K562 (cell line): ENCODE measurements around the gene TXN2. TPM values are rescaled to one million over a fixed set of nuclear protein-coding genes. Genes with fewer than 3 reads are reported as not detected.

Experiments
- ARHGAP35 ChIP-seq: fragments of 450-650 bp; IDR thresholded peaks from 2 replicates; pipeline ENCODE4 v1.6.1; 2018; ENCODE audit not compliant: partially characterized antibody
- CEBPG ChIP-seq, 3 experiments: fragments of 200-800 bp in 1 of 3; sonication (Bioruptor generic) in 1 of 3; sonication (generic) in 1 of 3; formaldehyde crosslinking in 1 of 3; IDR thresholded peaks in 2 of 3; conservative IDR thresholded peaks in 1 of 3; 2 replicates each; pipeline versions ENCODE4 v1.6.1 to v1.8.0; 2016 to 2022; ENCODE audit warnings: missing compliant biosample characterization in 2 of 3, missing genetic modification characterization in 2 of 3, mild to moderate bottlenecking in 1 of 3, missing genetic modification reagents in 1 of 3
- CXXC5 ChIP-seq: fragments of 250-450 bp; sonication (Bioruptor Pico); IDR thresholded peaks from 2 replicates; pipeline ENCODE4 v1.8.0; 2022; ENCODE audit warnings: inconsistent platforms, mild to moderate bottlenecking, moderate library complexity
- DNMT1 ChIP-seq: fragments of 450-650 bp; IDR thresholded peaks from 2 replicates; pipeline ENCODE4 v1.6.1; 2016; ENCODE audit warnings: antibody characterized with exemption, mild to moderate bottlenecking
- ESRRB ChIP-seq: fragments of 250-450 bp; sonication (Bioruptor Pico); IDR thresholded peaks from 2 replicates; pipeline ENCODE4 v1.5.0; 2020; ENCODE audit warnings: mild to moderate bottlenecking, moderate library complexity, borderline replicate concordance
- FOSL1 ChIP-seq: fragments of 200-800 bp; sonication (Bioruptor generic); conservative IDR thresholded peaks from 2 replicates; pipeline ENCODE4 v1.6.1; 2016; ENCODE audit warnings: missing genetic modification characterization, missing compliant biosample characterization
- FOXJ3 ChIP-seq: sonication (generic); formaldehyde crosslinking; IDR thresholded peaks from 2 replicates; pipeline ENCODE4 v1.4.0; 2020; ENCODE audit warnings: mild to moderate bottlenecking, missing genetic modification reagents
- HDAC3 ChIP-seq: fragments of 450-650 bp; IDR thresholded peaks from 2 replicates; pipeline ENCODE4 v1.6.1; 2018; ENCODE audit warnings: borderline replicate concordance, mild to moderate bottlenecking, moderate library complexity; ENCODE audit not compliant: partially characterized antibody
- LCOR ChIP-seq: sonication (generic); formaldehyde crosslinking; IDR thresholded peaks from 2 replicates; pipeline ENCODE4 v1.8.0; 2022; ENCODE audit warnings: mild to moderate bottlenecking, missing genetic modification reagents
- MIER1 ChIP-seq: fragments of 450-650 bp; IDR thresholded peaks from 2 replicates; pipeline ENCODE4 v1.6.1; 2016; ENCODE audit warnings: antibody characterized with exemption, mild to moderate bottlenecking, low read depth
- SREBF2 ChIP-seq: sonication (generic); formaldehyde crosslinking; IDR thresholded peaks from 2 replicates; pipeline ENCODE4 v1.4.0; 2020; ENCODE audit warnings: mild to moderate bottlenecking, missing genetic modification reagents
- TCF7L2 ChIP-seq: fragments of 150-350 bp; IDR thresholded peaks from 2 replicates; pipeline ENCODE4 v1.6.1; 2016; ENCODE audit warnings: low read depth, mild to moderate bottlenecking, low read length, moderate library complexity
- ZNF561 ChIP-seq: fragments of 450-650 bp; formaldehyde crosslinking; conservative IDR thresholded peaks from 2 replicates; pipeline ENCODE4 v1.4.0; 2020; ENCODE audit warnings: mild to moderate bottlenecking, moderate library complexity
- ZNF75A ChIP-seq: fragments of 450-650 bp; formaldehyde crosslinking; IDR thresholded peaks from 2 replicates; pipeline ENCODE4 v1.4.0; 2020; ENCODE audit warnings: mild to moderate bottlenecking
- ZNF780A ChIP-seq: fragments of 250-450 bp; sonication (Bioruptor Pico); IDR thresholded peaks from 2 replicates; pipeline ENCODE4 v1.5.0; 2021; ENCODE audit warnings: mild to moderate bottlenecking
- polyA plus RNA-seq, 8 experiments: library from polyadenylated mRNA; depleted of rRNA in 4 of 8; stranded (reverse) in 5 of 8; unstranded in 3 of 8; fragments of >200 nt; fragmentation: Nextera tagmentation in 2 of 8; fragmentation: Illumina TruSeq in 1 of 8; extraction: Ambion mirVana in 2 of 8; extraction: Trizol in 1 of 8; gene quantifications; 2 replicates each; pipeline versions ENCODE4 v1.2.1 to v1.2.3, GENCODE V29; 2011 to 2014; ENCODE audit warnings: inconsistent platforms in 1 of 8, missing spikeins in 1 of 8
- total RNA-seq, 7 experiments: library from RNA; depleted of rRNA in 6 of 7; stranded (reverse); fragments of >200 nt in 6 of 7; fragmentation: Illumina TruSeq in 2 of 7; extraction: Trizol in 2 of 7; gene quantifications; 2 replicates each; pipeline versions ENCODE4 v1.2.1 to v1.2.3, GENCODE V29; 2011 to 2021; ENCODE audit warnings: low replicate concordance in 1 of 7
- TF ChIP-seq, protein P1 (sequence below): fragments of 250-450 bp; sonication (Bioruptor Pico); IDR thresholded peaks from 2 replicates; pipeline ENCODE4 v1.8.0; 2021; ENCODE audit warnings: moderate library complexity, mild to moderate bottlenecking, inconsistent platforms
- TF ChIP-seq, protein P2 (sequence below): sonication (generic); formaldehyde crosslinking; IDR thresholded peaks from 2 replicates; pipeline ENCODE4 v1.8.0; 2022; ENCODE audit warnings: missing genetic modification reagents, mild to moderate bottlenecking, borderline replicate concordance
- TF ChIP-seq, protein P3 (sequence below): fragments of 250-450 bp; sonication (Bioruptor Pico); IDR thresholded peaks from 2 replicates; pipeline ENCODE4 v1.8.0; 2021; ENCODE audit warnings: borderline replicate concordance, mild to moderate bottlenecking, moderate library complexity; ENCODE audit not compliant: poor library complexity, severe bottlenecking
- TF ChIP-seq, protein P4 (sequence below): fragments of 450-650 bp; conservative IDR thresholded peaks from 2 replicates; pipeline ENCODE4 v1.6.1; 2016; ENCODE audit warnings: missing genetic modification characterization, low read depth, mild to moderate bottlenecking, control low read depth, missing compliant biosample characterization
- TF ChIP-seq, protein P5 (sequence below): fragments of 450-650 bp; IDR thresholded peaks from 2 replicates; pipeline ENCODE4 v1.7.0; 2016; ENCODE audit warnings: borderline replicate concordance
- TF ChIP-seq, protein P6 (sequence below): fragments of 450-650 bp; formaldehyde crosslinking; IDR thresholded peaks from 2 replicates; pipeline ENCODE4 v1.4.0; 2020; ENCODE audit warnings: mild to moderate bottlenecking, moderate library complexity

The TXN2 gene
- total and polyA plus RNA-seq, 9 of the 15 experiments (the other 6 are each of a cell fraction or from before 2014, with no cell fraction given), result 48.5 to 399 (median 118) TPM

DNA sequence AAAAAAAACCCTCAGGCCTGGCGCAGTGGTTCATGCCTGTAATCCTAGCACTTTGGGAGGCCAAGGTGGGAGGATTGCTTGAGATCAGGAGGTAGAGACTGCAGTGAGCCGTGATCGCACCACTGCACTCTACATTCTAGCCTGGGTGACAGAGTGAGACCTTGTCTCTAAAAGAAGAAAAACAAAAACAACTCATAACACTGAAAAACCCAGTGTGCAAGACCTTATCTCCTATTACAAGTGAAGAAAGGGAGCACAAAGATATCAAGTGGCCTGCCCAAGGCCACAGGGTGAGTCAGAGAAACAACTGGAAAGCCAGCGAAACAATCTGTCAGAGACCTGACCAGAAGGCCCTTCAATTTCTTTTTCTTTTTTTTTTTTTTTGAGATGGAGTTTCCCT lies 2.5 kb downstream of the TXN2 start (continued):
- TF ChIP-seq, protein P1, sequence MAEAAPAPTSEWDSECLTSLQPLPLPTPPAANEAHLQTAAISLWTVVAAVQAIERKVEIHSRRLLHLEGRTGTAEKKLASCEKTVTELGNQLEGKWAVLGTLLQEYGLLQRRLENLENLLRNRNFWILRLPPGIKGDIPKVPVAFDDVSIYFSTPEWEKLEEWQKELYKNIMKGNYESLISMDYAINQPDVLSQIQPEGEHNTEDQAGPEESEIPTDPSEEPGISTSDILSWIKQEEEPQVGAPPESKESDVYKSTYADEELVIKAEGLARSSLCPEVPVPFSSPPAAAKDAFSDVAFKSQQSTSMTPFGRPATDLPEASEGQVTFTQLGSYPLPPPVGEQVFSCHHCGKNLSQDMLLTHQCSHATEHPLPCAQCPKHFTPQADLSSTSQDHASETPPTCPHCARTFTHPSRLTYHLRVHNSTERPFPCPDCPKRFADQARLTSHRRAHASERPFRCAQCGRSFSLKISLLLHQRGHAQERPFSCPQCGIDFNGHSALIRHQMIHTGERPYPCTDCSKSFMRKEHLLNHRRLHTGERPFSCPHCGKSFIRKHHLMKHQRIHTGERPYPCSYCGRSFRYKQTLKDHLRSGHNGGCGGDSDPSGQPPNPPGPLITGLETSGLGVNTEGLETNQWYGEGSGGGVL, result no peak
- TF ChIP-seq FOSL1 (tag), result peak; percentile 90
- TF ChIP-seq, protein P2, sequence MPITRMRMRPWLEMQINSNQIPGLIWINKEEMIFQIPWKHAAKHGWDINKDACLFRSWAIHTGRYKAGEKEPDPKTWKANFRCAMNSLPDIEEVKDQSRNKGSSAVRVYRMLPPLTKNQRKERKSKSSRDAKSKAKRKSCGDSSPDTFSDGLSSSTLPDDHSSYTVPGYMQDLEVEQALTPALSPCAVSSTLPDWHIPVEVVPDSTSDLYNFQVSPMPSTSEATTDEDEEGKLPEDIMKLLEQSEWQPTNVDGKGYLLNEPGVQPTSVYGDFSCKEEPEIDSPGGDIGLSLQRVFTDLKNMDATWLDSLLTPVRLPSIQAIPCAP (CRISPR knock-in tag), result no peak
- TF ChIP-seq TCF7L2, result no peak
- TF ChIP-seq CXXC5, result peak; percentile 36
- no peak for TF ChIP-seq CEBPG (CRISPR knock-in tag; IDR thresholded peaks at IDR 0.05)
- no peak for TF ChIP-seq CEBPG (tag; conservative IDR thresholded peaks at IDR 0.05 in 1 of 2, IDR thresholded peaks at IDR 0.05 in 1 of 2)
- TF ChIP-seq LCOR (CRISPR knock-in tag), result no peak
- TF ChIP-seq ZNF780A (CRISPR knock-in tag), result no peak
- TF ChIP-seq, protein P3, sequence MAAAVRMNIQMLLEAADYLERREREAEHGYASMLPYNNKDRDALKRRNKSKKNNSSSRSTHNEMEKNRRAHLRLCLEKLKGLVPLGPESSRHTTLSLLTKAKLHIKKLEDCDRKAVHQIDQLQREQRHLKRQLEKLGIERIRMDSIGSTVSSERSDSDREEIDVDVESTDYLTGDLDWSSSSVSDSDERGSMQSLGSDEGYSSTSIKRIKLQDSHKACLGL (CRISPR knock-in tag), result no peak
- TF ChIP-seq HDAC3, result peak; percentile 58
- TF ChIP-seq, protein P4, sequence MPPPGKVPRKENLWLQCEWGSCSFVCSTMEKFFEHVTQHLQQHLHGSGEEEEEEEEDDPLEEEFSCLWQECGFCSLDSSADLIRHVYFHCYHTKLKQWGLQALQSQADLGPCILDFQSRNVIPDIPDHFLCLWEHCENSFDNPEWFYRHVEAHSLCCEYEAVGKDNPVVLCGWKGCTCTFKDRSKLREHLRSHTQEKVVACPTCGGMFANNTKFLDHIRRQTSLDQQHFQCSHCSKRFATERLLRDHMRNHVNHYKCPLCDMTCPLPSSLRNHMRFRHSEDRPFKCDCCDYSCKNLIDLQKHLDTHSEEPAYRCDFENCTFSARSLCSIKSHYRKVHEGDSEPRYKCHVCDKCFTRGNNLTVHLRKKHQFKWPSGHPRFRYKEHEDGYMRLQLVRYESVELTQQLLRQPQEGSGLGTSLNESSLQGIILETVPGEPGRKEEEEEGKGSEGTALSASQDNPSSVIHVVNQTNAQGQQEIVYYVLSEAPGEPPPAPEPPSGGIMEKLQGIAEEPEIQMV, result no peak
- no peak for TF ChIP-seq ZNF75A (CRISPR knock-in tag)
- no peak for TF ChIP-seq SREBF2 (CRISPR knock-in tag)
- TF ChIP-seq, protein P5, sequence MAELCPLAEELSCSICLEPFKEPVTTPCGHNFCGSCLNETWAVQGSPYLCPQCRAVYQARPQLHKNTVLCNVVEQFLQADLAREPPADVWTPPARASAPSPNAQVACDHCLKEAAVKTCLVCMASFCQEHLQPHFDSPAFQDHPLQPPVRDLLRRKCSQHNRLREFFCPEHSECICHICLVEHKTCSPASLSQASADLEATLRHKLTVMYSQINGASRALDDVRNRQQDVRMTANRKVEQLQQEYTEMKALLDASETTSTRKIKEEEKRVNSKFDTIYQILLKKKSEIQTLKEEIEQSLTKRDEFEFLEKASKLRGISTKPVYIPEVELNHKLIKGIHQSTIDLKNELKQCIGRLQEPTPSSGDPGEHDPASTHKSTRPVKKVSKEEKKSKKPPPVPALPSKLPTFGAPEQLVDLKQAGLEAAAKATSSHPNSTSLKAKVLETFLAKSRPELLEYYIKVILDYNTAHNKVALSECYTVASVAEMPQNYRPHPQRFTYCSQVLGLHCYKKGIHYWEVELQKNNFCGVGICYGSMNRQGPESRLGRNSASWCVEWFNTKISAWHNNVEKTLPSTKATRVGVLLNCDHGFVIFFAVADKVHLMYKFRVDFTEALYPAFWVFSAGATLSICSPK, result no peak
- TF ChIP-seq FOXJ3 (CRISPR knock-in tag), result no peak
- TF ChIP-seq ESRRB (CRISPR knock-in tag), result no peak
- TF ChIP-seq ARHGAP35, result no peak
- TF ChIP-seq, protein P6, sequence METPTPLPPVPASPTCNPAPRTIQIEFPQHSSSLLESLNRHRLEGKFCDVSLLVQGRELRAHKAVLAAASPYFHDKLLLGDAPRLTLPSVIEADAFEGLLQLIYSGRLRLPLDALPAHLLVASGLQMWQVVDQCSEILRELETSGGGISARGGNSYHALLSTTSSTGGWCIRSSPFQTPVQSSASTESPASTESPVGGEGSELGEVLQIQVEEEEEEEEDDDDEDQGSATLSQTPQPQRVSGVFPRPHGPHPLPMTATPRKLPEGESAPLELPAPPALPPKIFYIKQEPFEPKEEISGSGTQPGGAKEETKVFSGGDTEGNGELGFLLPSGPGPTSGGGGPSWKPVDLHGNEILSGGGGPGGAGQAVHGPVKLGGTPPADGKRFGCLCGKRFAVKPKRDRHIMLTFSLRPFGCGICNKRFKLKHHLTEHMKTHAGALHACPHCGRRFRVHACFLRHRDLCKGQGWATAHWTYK (CRISPR knock-in tag), result no peak
- TF ChIP-seq MIER1, result no peak
- TF ChIP-seq ZNF561, result no peak
- TF ChIP-seq DNMT1, result no peak
